Raji (cell line): ENCODE results near the gene TNRC18.

ENCODE experiments used
- POLR2A ChIP-seq: IDR thresholded peaks from 2 replicates; pipeline ENCODE4 v1.6.1; 2011; ENCODE audit warnings: low read depth, low read length, control low read depth; ENCODE audit not compliant: insufficient read depth

TNRC18 gene

DNA sequence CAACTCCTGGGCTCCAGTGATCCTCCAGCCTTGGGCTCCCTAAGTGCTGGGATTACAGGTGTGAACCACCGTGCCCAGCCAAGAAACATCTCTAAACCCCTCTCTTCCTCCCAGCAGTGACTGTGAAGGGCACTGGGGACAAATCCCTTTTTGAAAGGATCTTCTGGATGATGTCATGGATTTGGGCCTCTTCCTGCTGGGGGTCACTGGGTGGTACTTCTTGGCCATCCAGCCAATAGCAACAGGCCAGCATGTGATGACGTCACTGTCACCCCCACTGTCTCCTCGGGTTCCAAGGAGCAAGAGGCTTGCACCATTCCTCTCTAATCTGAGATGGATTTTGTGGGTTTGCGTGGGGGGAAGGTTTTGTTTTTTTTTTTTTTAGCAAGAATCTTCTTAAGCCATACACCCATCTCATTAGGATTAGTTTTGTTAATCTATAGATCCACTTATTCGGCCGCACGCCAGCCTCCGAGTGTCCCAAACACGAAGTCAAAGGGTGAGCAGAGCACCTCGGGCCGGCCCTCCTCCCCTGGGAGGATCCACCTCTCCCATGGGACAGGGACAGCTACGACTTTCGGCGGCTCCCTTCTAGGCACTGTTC lies 29.4 kb upstream of the TNRC18 start:
- no peak for TF ChIP-seq POLR2A

DNA sequence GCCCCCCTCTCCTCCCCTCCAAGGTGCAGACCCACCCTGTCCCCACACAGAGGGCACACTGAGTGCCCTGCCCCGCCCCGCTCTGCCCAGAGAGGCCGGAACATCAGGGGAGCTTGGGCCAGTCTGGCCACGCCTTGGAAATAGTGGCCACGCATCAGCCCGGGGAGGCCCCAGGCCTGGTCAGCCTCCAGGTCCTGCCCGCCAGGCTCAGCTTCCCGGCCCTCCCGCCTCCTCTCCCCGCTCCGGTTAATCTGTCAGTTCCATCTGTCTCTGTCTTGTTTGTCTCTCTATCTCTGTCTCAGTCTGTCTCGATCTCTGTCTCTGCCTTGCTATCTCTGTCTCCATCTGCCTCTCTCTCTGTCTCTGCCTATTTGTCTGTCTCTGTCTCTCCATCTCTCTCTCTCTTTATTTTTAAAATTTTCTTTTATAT lies 28.9 kb upstream of the TNRC18 start:
- TF ChIP-seq POLR2A: no peak

DNA sequence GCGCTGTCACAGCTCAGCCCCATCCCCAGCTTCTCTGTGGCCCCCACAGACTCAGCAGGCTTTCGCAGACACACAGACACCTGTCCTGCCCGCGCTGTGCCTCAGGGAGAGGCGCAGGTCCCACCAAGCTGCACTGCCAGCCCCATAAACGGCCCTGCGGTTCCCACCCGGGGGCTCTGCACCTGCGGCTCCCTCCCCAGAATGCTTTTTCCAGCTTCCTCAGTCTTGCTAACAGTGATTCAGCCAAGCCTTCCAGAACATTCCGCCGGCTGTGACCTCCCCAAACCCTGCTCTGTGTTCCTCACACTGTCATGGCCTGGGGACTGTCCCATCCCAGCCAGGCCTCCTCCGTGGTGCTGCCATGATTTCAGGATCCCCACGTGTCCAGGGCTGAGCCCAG lies 27.8 kb upstream of the TNRC18 start:
- no peak for TF ChIP-seq POLR2A

DNA sequence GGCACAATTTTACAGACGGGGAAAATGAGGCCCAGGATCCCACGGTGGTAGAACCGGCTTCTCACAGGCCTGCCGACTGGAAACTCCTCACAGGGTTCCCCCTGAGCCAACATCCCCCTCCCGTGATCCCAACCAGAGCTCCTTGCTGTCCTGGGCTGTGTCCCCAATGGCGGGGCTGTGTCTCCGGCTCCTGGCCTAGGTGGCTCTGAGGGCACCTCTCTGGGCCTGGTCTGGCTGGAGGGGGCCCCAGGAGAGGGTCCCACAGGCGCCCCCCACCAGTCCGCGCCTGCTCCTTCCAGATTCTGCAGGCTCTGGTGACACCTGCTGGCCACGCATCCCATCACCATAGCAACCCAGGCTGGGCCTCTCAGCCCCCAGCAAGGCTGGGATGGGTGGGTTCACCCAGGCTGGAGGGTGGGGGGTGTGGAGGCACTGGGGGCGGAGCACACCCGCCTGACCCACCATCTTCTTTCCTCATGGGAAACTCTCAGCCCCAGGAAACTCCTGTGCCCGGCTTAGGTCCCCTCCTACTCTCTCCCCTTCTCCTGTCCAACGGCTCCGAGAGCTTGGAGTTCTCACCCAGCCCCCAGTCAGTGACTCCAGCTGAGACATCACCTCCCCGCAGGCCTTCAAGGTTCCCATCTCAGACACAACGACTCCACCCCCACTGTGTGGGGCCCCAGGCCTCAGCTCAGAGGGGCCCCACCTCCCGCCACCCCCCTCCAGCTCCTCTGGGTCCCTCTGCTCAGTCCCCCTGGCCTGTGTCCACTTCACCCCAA lies 27.1 kb upstream of the TNRC18 start:
- TF ChIP-seq POLR2A: no peak

DNA sequence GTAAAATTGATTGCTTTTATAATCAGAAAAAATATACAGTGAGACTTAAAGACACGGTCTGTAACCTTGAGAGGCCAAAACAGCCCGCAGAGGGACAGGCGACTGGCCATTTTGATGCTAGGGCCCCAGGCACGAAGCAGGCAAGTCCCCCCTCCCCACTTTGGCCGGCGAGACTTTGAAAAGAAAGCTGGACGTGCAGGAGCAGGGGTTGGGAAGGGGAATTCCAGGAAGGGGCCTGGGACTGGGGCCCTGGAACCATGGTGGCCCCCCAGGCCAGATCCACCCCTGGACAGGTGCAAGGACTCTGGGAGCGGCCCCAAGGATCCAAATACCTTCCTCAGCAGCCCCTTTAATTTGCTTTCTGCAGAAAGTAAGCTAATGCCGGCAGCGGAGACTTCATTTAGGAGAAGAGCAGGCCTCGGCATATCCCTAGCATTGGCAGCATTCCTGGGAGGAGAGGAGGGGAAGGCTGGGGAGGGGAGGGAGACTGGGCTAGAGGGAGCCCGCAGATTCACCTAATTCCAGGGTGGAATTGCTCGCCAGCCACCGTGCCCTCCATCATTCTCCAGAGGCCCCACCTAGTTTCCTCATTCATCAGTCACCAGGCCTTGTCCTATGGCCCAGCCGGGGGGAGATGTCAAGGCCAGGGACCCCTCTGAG lies 24.9 kb upstream of the TNRC18 start:
- TF ChIP-seq POLR2A: no peak

DNA sequence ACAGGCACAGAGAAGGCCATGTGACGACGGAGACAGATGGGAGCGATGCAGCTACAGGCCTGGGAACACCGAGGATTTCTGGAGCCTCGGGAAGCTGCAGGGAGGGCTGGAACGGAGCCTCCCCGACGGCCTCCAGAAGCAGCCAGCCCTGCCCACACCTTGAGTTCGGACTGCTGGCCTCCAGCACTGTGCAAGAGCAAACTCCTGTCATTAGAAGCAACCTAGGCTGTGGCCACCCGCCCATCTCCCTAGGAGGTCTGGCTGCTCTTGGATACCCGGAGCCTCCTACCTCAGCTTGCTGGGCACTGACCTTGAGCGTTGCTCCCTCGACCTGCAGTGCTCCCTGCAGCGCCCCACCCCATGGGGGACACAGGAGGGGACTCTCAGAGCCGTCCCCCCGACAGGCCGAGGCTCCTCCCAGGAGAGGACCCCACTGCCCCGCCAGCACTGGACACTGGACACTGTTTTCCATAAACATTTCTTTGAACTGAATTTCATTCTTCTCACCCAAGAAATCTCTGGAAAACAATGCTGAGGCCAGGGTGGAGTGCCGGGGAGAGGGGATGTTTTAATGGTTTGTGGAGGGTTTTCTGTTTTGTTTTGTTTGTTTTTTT lies 22.5 kb upstream of the TNRC18 start:
- TF ChIP-seq POLR2A: no peak

DNA sequence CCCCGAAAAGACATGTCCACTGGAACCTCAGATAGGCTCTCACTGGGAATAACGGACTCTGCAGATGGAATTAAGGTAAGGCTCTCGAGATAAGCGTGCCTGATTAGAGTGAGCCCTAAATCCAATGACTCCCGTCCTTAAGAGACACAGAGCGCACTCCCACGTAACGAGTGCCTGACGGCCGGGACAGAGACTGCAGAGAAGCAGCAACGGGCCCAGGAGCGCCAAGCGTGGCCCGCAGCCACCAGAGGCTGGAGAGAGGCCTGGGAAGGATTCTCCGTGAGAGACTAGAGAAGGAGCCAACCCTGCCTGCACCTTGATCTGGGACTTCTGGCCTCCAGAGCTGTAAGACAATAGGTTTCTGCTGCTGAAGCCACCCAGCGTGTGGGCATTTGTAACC lies 20.0 kb upstream of the TNRC18 start:
- TF ChIP-seq POLR2A: no peak

DNA sequence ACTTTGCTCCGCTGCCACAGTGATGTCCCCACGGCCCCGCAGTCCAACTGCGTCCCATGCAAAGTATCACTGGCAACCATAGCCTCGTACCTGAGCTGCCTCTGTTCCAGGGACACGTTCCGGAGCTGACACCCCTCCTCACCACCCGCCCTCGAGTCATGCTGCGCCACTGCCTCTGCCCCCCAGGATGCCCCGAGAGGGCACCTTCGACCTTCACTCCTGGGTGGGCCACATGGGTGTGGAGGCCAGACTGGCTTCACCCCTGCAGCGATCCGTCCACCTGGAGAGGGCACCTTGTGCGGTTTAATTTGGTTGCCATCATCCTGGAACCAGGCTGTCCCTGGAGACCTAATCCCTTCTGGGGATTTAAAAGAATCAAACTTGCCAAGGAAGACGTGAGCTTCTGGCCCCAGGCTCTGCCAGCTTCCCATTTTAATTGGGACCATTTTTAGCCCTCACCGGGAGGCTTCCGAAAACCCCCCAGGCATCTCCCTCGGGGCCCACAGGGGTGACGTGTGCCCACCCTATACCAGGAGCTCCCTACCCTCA lies 19.2 kb upstream of the TNRC18 start:
- TF ChIP-seq POLR2A: no peak

DNA sequence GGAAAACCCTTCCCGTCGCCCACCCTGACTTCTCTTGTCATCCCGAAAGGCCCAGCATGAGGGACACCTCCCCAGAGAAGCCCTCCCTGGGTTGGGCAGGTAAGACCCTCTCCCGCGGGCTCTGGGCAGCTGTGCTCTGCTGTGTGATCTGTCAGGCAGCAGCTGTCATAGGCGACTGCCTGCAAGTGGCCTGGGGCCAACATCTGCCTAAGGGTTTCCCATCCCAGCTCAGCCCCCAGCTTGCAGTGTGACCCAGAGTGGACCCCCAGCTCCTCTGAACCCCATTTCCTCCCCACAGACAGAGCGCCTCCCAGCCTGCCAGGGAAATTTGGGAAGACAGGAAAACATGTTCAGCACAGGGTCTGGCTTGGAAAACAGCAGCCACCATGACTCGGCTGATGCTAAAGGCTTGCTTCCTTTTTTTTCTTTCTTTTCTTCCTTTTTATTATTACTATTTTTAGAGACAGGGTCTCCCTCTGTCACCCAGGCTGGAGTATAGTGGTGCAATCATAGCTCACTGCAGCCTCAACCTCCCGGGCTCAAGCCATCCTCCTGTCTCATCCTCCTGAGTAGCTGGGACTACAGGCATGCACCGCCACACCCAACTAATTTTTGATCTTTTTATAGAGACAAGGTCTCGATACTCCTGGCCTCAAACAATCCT lies 18.3 kb upstream of the TNRC18 start:
- TF ChIP-seq POLR2A: no peak

DNA sequence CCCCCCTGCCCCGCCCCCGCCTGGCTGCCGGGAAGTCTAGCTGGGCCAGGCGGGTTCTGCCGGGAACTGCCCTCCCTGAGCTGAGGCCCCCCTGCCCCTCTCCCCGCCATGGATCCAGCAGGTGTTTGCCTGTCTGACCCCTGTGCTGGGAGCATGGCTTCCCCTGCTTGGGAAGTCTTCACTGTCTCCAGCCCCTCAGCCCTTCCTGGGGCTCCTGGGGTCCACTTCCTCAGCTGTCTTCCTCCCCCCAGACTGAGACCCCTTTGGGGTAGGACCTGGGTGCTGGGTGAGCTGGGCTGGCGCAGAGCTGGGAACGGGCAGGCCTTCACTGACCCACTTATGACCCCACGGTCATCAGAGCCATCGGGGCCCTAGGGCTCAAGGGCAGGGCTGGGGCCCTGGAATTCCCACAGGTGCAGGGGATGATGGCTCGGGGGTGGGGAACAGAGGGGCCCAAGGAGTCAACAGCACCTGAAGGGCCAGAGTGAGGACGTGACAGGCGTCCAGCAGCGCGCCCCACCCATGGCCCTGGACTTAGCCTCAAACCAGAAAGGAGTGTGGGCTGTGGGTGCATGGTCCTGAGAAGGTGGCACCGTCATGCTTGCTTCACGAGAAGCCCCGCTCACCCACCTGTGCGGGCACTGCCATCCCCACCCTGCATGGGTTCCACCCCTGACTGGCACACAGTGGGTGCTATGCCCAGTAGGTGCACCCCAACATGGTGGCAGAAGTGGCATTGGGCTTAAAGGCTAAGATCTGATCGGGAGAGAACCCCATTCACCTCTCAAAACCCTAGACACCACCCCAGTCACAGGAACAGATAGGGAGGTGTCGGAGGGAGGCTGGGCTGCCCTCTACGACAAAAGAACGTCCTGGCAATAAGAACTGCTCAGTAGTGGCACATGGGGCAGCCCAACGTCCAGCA lies 16.2 kb upstream of the TNRC18 start:
- no peak for TF ChIP-seq POLR2A

DNA sequence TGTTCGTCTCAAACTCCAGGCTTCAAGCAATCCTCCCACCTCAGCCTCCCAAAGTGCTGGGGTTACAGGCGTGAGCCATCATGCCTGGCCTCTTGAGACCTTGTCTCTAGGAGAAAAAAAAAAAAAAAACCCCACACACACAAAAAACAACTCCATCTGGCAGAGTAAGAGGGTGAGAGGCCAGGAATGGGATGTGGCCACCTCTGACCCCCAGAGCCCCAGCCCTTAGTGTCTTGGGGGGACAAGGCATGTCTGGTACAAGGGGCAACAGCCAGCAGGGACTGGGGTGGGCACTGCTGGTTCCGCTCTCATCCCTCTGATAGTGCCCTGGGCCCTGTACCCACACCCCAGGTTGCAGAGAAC lies 15.6 kb upstream of the TNRC18 start:
- no peak for TF ChIP-seq POLR2A

DNA sequence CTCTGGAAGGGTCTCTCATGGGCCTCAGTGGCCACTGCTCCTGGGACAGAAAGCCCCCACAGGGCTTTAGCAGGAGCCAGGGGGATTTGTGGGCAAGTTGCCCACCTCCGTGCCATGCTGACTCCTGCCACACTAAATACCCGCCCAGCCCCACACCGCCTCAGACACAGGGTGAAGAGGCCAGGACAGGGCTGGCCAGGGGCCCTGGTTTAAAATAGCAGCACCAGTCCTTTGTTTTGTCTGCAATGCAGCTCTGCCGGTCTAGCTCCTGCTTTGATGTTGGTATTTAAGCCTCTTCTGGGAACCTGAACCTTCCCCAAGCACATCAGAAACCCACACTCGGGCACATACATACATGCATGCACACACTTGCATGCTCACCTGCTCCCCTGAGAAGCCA lies 14.4 kb upstream of the TNRC18 start:
- TF ChIP-seq POLR2A: no peak

DNA sequence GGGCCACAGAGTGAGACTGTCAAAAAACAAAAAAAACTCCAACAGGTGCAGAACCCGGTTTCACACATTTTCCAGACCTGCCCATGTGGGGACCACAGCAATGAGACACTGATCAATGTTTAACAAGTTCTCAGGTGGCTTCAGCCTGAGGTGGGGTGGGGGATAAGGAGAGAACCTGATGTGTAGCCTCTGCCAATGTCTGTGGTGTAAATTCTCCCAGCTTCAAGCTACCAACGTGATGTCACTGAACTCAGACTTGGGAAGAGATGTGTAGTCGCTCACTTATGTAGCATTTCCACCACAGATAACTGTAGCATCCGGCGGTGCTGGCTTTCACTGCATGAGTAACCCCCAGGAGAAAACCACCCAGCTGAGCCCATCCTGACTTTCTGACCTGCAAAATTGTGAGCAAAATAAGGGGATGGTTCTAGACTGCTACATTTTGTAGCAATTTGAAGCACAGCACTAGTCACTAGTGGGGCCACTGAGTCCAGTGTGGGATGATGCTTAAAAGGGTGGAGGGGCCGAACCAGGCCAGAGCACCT lies 13.8 kb upstream of the TNRC18 start:
- TF ChIP-seq POLR2A: no peak

DNA sequence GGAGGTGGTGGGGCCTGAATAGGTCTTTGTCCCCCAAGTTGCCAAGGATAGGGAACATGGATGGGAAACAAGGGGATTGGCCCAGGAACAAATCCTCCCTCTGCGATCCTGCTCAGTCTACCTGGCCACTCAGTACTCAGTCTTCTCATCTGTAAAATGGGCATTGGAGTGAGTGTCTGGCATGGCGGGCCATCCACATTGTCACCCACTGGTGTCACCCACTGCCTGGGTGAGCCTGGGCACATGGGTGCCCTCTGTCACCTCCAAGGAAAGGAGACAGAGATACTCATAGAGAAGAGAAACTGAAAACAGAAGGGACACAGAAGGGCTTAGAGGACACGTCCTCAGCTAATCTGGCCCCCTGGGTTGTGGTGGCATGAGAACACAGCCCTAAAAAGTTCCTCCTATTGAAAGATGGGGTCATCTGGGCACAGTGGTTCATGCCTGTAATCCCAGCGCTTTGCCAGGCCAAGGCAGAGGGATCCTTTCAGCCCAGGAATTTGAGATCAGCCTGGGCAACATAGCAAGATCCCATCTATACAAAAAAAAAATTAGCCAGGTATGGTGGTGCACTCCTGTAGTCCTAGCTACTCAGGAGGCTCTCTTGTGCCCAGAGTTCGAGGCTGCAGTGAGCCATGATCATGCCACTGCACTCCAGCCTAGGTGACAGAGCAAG lies 12.5 kb upstream of the TNRC18 start:
- TF ChIP-seq POLR2A: no peak
